ENCODE results near the gene MRTFA. TPM values are rescaled to one million over a fixed set of nuclear protein-coding genes. Genes with fewer than 3 reads are reported as not detected.
A peak's percentile ranks its signal among the peaks of the same experiment; 100 is the strongest.
"Not testable (repeated sequence)": the region's sequence is repeated elsewhere in the genome, so short reads cannot be mapped to it uniquely, and the experiment has no call there.

The MRTFA gene
- total and polyA plus RNA-seq, 2 of the 13 experiments (the other 11 are each of a cell fraction or from before 2014, with no cell fraction given), result 2.4 to 8.2 TPM

GRCh38 chr22:40509401-40510134 is 127.0 kb downstream of the MRTFA start:
- intact Hi-C loops (cut with micrococcal nuclease; ENCODE audit: unreplicated experiment) (no loop called here), in situ Hi-C loops (cut with HindIII; ENCODE audit: extremely low pct_ligation_motif_present, low pct_unique_long_range_greater_than_20kb) (no loop called here)
- TF ChIP-seq KIAA2018 (CRISPR knock-in tag; IDR thresholded peaks at IDR 0.05; ENCODE audit: borderline replicate concordance), result no peak
- no peak for TF ChIP-seq NFE2L2 (IDR thresholded peaks at IDR 0.05; ENCODE audit: low read length)
- no peak for TF ChIP-seq ESRRA (CRISPR knock-in tag; IDR thresholded peaks at IDR 0.05; ENCODE audit: low read depth)
- H3K4me2 ChIP-seq (ENCODE audit: low read depth, low read length), result no peak overlapping the region
- POLR2A ChIA-PET, result interaction anchor here (1.2 to 1.5 kb wide), 3 partner anchors 127 to 142 kb away, joined by 3 to 5 read pairs (median 4); partner anchors contain the start of gene MRTFA
- no peaks in the 10 kb centered on the region for H3K27me3 ChIP-seq (ENCODE audit: control insufficient read depth in 1 of 2, insufficient read depth in 2 of 2, low read length in 2 of 2)
- FAIRE-seq, result peak; percentile 36
- H2AFZ ChIP-seq (ENCODE audit: low read length), result no peak overlapping the region
- no peak for ATAC-seq
- no peaks in the 10 kb centered on the region for H3K79me2 ChIP-seq (ENCODE audit: insufficient read depth, low read length)
- CTCF ChIA-PET (ENCODE audit: low intra/inter-chr PET ratio, low total read pairs), result no interaction called here
- no peak for DNase-seq (ENCODE audit: low spot score)
- no peaks in the 10 kb centered on the region for H3K9me3 ChIP-seq (ENCODE audit: low read length)
- no peaks in the 10 kb centered on the region for H4K20me1 ChIP-seq (ENCODE audit: insufficient read depth, low read length)
- H3K4me3 ChIP-seq (replicated peaks in 1 of 3; ENCODE audit: insufficient read depth in 1 of 3, low read depth in 2 of 3, low read length in 3 of 3), result no peak overlapping the region
- no peaks in the 10 kb centered on the region for H3K36me3 ChIP-seq (replicated peaks in 1 of 2; ENCODE audit: control insufficient read depth in 1 of 2, insufficient read depth in 2 of 2, low read length in 2 of 2)
- H3K9ac ChIP-seq (ENCODE audit: insufficient read depth, low read depth, low read length), result no peak overlapping the region
- 50% methylated on average over 4 of the region's 4 CpGs for WGBS (ENCODE audit: low lambda C conversion rate)
- BruUV-seq (replicated peaks), result no TSS peak
- H3K4me1 ChIP-seq (ENCODE audit: insufficient read depth, low read length), result peaks cover 24% of the 10 kb centered on the region
- H3K27ac ChIP-seq (ENCODE audit: extremely low read length, insufficient read depth, low read length), result peak overlapping the region; percentile 16

- CTCF ChIA-PET (ENCODE audit: low intra/inter-chr PET ratio, low total read pairs); H3K4me3 ChIP-seq (replicated peaks in 1 of 3; ENCODE audit: insufficient read depth in 1 of 3, low read depth in 2 of 3, low read length in 3 of 3); DNase-seq (ENCODE audit: low spot score); ATAC-seq; in situ Hi-C loops (cut with HindIII; ENCODE audit: extremely low pct_ligation_motif_present, low pct_unique_long_range_greater_than_20kb); H3K27me3 ChIP-seq (ENCODE audit: control insufficient read depth in 1 of 2, insufficient read depth in 2 of 2, low read length in 2 of 2); H3K9me3 ChIP-seq (ENCODE audit: low read length); H3K27ac ChIP-seq (ENCODE audit: extremely low read length, insufficient read depth, low read length); H3K4me2 ChIP-seq (ENCODE audit: low read depth, low read length); H3K79me2 ChIP-seq (ENCODE audit: insufficient read depth, low read length); H3K9ac ChIP-seq (ENCODE audit: insufficient read depth, low read depth, low read length); H4K20me1 ChIP-seq (ENCODE audit: insufficient read depth, low read length); H2AFZ ChIP-seq (ENCODE audit: low read length); BruUV-seq (replicated peaks); intact Hi-C loops (cut with micrococcal nuclease; ENCODE audit: unreplicated experiment); FAIRE-seq; H3K36me3 ChIP-seq (replicated peaks in 1 of 2; ENCODE audit: control insufficient read depth in 1 of 2, insufficient read depth in 2 of 2, low read length in 2 of 2): not testable (repeated sequence)
- WGBS (ENCODE audit: low lambda C conversion rate), result 89% methylated on average over 8 of the region's 8 CpGs
- peaks cover 24% of the 10 kb centered on the region for H3K4me1 ChIP-seq (ENCODE audit: insufficient read depth, low read length)
- POLR2A ChIA-PET, result interaction anchor here (1.2 to 1.5 kb wide), 2 partner anchors 129 to 144 kb away, joined by 4 to 5 read pairs; partner anchors contain the start of gene MRTFA
These were observed 128.5 kb downstream of the MRTFA start for GRCh38 chr22:40508046-40508445.

Measured in HepG2 (cell line).